ENCODE data around the gene PLEKHH1. TPM values are rescaled to one million over a fixed set of nuclear protein-coding genes. Genes with fewer than 3 reads are reported as not detected.
A peak's percentile ranks its signal among the peaks of the same experiment; 100 is the strongest.

Gene PLEKHH1
- total and polyA plus RNA-seq, 9 of the 15 experiments (the other 6 are each of a cell fraction or from before 2014, with no cell fraction given): 0.76 to 5.9 (median 2.9) TPM

DNA sequence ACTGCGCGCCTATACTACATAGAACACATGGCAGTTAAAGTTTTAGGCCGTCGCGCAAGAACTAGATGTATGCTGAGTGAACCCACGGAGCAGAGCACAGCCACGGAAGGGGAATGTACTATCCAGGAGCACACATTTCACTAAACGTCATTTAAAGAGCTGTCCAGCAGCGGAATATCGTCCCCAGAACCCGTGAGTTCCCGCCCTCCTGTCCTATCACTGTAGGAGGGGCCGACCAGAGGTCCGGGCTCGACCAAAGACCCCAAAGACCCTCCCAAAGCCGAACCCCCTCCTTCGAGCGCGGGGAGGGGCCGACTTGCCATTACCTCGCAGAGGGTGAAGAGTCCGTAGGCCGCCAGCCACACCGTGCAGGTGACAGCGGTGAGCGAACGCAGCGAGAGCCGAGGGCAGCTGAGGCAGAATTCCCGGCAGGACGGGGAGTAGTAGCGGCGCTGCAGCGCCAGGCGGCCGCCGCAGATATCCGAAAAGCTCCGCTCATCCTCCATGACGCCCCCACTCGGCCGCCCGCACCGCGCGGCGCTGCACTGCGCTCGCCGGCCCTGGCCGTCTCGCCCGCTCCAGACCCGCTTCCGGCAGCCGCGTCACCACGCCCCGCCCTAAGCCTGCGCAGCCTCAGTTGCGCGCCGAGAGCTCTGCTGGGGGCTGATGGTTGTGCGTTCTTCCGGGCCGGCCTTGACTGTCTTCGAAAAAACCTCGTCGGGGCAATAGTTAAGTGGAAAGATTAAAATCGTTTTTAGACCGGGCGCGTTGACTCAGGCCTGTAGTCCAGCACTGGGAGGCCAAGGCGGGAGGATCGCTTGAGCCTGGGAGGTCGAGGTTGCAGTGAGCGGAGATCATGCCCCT lies 66.8 kb downstream of the PLEKHH1 start, which contains the start of gene PIGH (continued):
- TF ChIP-seq HDAC2 (IDR thresholded peaks at IDR 0.05): no peak; the same call in 1 of the 2 replicates
- no peak for TF ChIP-seq ZSCAN32 (CRISPR knock-in tag; IDR thresholded peaks at IDR 0.05)
- no peak for TF ChIP-seq MIER1 (IDR thresholded peaks at IDR 0.05; ENCODE audit: low read depth)
- TF ChIP-seq, protein P1, sequence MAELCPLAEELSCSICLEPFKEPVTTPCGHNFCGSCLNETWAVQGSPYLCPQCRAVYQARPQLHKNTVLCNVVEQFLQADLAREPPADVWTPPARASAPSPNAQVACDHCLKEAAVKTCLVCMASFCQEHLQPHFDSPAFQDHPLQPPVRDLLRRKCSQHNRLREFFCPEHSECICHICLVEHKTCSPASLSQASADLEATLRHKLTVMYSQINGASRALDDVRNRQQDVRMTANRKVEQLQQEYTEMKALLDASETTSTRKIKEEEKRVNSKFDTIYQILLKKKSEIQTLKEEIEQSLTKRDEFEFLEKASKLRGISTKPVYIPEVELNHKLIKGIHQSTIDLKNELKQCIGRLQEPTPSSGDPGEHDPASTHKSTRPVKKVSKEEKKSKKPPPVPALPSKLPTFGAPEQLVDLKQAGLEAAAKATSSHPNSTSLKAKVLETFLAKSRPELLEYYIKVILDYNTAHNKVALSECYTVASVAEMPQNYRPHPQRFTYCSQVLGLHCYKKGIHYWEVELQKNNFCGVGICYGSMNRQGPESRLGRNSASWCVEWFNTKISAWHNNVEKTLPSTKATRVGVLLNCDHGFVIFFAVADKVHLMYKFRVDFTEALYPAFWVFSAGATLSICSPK (IDR thresholded peaks at IDR 0.05; ENCODE audit: borderline replicate concordance): no peak
- TF ChIP-seq PCBP2 (IDR thresholded peaks at IDR 0.05; ENCODE audit: low read depth, low read length, poor library complexity, severe bottlenecking): no peak
- TF ChIP-seq MAFG (tag; conservative IDR thresholded peaks at IDR 0.05): no peak
- TF ChIP-seq, protein P2, sequence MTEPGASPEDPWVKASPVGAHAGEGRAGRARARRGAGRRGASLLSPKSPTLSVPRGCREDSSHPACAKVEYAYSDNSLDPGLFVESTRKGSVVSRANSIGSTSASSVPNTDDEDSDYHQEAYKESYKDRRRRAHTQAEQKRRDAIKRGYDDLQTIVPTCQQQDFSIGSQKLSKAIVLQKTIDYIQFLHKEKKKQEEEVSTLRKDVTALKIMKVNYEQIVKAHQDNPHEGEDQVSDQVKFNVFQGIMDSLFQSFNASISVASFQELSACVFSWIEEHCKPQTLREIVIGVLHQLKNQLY (CRISPR knock-in tag; conservative IDR thresholded peaks at IDR 0.05): no peak
- TF ChIP-seq NCOA1 (IDR thresholded peaks at IDR 0.05; ENCODE audit: low read depth): no peak
- TF ChIP-seq ZZZ3 (IDR thresholded peaks at IDR 0.05): no peak
- no peak for TF ChIP-seq NCOA2 (IDR thresholded peaks at IDR 0.05; ENCODE audit: partially characterized antibody in 2 of 2)
- TF ChIP-seq, protein P3, sequence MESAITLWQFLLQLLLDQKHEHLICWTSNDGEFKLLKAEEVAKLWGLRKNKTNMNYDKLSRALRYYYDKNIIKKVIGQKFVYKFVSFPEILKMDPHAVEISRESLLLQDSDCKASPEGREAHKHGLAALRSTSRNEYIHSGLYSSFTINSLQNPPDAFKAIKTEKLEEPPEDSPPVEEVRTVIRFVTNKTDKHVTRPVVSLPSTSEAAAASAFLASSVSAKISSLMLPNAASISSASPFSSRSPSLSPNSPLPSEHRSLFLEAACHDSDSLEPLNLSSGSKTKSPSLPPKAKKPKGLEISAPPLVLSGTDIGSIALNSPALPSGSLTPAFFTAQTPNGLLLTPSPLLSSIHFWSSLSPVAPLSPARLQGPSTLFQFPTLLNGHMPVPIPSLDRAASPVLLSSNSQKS (CRISPR knock-in tag; IDR thresholded peaks at IDR 0.05): no peak
- TF ChIP-seq, protein P4, sequence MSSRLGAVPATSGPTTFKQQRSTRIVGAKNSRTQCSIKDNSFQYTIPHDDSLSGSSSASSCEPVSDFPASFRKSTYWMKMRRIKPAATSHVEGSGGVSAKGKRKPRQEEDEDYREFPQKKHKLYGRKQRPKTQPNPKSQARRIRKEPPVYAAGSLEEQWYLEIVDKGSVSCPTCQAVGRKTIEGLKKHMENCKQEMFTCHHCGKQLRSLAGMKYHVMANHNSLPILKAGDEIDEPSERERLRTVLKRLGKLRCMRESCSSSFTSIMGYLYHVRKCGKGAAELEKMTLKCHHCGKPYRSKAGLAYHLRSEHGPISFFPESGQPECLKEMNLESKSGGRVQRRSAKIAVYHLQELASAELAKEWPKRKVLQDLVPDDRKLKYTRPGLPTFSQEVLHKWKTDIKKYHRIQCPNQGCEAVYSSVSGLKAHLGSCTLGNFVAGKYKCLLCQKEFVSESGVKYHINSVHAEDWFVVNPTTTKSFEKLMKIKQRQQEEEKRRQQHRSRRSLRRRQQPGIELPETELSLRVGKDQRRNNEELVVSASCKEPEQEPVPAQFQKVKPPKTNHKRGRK (tag; IDR thresholded peaks at IDR 0.05): no peak
- peak in 1 of 2 experiments; percentile 16; a peak in 1 of 4 replicates for TF ChIP-seq RCOR1 (IDR thresholded peaks at IDR 0.05; ENCODE audit: borderline replicate concordance in 1 of 2, low read depth in 2 of 2, low read length in 2 of 2)
- TF ChIP-seq SMARCC2 (IDR thresholded peaks at IDR 0.05; ENCODE audit: low read depth): no peak
- TF ChIP-seq NR1H2 (CRISPR knock-in tag; IDR thresholded peaks at IDR 0.05): no peak
- TF ChIP-seq, protein P5, sequence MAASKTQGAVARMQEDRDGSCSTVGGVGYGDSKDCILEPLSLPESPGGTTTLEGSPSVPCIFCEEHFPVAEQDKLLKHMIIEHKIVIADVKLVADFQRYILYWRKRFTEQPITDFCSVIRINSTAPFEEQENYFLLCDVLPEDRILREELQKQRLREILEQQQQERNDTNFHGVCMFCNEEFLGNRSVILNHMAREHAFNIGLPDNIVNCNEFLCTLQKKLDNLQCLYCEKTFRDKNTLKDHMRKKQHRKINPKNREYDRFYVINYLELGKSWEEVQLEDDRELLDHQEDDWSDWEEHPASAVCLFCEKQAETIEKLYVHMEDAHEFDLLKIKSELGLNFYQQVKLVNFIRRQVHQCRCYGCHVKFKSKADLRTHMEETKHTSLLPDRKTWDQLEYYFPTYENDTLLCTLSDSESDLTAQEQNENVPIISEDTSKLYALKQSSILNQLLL (CRISPR knock-in tag; IDR thresholded peaks at IDR 0.05; ENCODE audit: borderline replicate concordance): no peak
- TF ChIP-seq, protein P6, sequence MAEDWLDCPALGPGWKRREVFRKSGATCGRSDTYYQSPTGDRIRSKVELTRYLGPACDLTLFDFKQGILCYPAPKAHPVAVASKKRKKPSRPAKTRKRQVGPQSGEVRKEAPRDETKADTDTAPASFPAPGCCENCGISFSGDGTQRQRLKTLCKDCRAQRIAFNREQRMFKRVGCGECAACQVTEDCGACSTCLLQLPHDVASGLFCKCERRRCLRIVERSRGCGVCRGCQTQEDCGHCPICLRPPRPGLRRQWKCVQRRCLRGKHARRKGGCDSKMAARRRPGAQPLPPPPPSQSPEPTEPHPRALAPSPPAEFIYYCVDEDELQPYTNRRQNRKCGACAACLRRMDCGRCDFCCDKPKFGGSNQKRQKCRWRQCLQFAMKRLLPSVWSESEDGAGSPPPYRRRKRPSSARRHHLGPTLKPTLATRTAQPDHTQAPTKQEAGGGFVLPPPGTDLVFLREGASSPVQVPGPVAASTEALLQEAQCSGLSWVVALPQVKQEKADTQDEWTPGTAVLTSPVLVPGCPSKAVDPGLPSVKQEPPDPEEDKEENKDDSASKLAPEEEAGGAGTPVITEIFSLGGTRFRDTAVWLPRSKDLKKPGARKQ (CRISPR knock-in tag; IDR thresholded peaks at IDR 0.05): no peak

All from K562 (cell line).